Stimulated activated CD8-positive, alpha-beta memory T cell treated with anti-CD3 and anti-CD28 coated beads, Interleukin-15, amount 100 ng/mL, for 48 hours (primary cell): ENCODE results near the gene UBXN4.
"Not testable (repeated sequence)": the region's sequence is repeated elsewhere in the genome, so short reads cannot be mapped to it uniquely, and the experiment has no call there.

Experiments used
- DNase-seq, 2 donors: peaks; one replicate each; pipeline ENCODE4 v3.0.0-alpha.2; 2020; ENCODE audit warnings: low read depth in 2 of 2

Gene UBXN4

DNA sequence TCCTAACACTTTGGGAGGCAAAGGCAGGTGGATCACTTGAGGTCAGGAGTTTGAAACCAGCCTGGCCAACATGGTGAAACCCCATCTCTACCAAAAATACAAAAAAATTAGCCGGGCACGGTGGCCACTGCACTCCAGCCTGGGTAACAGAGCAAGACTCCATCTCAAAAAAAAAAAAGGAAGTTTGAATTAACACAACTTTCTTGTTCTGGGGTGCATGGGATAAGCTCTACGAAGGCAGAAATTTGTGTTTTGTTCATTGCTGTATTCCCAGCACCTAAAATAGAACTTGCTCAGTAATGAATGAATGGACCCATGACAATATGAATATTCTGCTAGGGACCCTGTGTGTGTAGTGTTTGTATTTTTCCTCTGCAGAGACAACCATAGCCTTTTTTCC is 66.2 kb downstream of the UBXN4 start:
- DNase-seq, result not testable (repeated sequence)

DNA sequence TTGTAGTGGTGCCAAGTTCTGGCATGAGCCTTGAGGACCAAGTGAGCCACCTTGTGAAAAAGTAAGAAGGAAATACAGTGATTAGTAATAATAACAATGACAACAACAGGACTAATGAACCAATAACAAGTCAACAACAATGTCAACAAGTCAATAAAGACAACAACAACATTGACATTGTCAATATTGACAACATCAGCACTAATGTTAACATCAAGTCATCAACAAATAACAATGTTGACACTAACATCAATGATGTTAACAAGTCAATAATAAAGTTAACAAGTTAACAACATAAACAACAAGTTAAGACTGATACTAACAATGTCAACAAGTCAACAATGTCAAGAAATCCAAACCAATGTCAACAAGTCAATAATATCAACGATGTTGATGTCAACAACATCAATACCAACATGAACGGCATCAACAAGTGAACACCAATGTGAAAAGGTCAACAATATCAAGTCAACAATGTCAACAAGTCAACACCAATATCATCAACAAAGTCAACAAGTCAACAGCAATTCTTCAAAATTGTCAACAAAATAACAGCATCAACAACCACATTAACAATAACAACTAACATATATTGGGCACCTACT is 71.4 kb downstream of the UBXN4 start:
- no peak for DNase-seq

DNA sequence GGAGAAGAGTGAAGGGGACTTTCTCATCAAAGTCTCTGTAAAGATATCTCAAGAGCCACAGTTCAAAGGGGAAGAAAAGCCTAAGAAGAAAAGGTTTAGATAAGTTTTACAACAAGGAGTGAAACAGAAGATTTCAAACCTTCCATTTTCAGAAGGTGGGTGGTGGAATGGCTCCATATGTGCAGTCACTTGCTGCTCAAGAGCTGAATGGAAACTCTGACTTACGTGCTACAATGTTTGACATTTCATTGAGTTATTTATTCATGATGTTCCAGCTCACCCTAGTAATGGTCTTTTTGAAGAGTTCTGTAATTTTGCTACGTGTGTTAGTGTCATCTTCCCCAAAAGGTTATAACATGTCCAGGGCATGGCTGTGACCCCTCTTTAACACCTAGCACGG is 73.6 kb downstream of the UBXN4 start:
- DNase-seq, result no peak

DNA sequence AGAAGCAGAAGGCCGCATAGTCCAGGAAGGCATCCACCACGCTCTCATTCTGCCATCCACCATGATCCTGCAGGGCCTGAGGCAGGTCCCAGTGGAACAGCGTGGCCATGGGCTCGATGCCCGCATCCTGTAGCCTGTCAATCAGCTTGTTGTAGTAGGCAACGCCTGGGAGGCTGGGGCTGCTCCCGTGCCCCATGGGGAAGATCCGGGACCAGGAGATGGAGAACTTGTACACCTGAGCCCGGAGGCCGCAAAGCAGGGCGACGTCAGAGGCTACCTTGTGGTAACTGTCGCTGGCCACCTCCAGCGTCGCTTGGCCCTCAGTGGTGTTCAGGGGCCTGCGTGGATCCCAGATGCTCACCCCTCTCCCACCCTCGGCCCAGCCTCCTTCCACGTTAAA is 75.8 kb downstream of the UBXN4 start:
- DNase-seq, result no peak

DNA sequence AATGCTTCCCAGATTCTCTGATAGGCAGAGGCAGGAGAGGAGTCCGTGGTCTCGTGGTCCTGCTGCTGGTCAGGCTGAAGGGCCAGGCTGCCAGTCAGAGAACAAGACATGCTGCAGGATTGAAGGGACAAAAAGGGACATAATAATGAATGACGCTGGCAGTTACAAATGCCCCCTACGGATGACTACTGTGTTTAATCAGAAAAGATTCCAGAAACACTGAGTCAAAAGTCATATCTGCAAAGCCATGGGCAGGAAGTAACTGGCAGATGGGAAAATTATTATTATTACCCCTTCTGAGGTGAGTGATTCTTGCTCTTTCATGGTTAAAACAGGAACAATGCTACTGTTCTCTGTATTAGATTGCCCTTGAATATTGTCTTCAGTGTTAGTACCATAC is 76.3 kb downstream of the UBXN4 start:
- no peak for DNase-seq

DNA sequence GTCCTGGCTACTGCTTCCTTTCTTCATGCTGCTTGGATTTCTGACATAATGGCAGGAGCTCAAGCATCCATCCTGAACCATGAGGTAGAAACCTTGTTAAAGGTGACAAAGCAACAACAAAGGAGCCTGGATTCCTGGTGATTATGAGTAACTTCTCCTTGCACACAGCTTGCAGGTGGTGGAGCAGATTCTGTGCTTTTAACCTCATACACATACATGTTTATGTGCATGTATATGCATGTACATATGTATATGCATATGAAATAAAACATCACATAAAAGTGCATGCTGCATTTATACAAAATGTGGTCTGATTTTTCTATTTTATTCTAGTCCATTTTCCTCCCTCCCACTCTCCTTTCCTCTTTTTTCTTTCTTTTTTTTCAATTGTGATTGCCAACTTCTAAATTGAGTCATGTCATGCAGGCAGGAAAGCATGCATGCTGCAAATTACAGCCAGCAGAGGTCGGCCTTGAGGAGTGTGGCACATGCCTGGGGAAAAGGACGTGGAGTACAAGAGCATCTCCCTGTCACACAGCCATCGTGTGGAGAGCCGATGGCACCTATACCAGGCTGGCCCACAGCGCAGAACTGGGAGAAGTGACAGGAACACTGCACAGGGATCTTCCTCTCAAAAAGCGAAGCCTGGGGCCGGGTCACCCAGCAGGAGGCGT is 77.4 kb downstream of the UBXN4 start:
- peak; percentile 38 to 50 for DNase-seq

DNA sequence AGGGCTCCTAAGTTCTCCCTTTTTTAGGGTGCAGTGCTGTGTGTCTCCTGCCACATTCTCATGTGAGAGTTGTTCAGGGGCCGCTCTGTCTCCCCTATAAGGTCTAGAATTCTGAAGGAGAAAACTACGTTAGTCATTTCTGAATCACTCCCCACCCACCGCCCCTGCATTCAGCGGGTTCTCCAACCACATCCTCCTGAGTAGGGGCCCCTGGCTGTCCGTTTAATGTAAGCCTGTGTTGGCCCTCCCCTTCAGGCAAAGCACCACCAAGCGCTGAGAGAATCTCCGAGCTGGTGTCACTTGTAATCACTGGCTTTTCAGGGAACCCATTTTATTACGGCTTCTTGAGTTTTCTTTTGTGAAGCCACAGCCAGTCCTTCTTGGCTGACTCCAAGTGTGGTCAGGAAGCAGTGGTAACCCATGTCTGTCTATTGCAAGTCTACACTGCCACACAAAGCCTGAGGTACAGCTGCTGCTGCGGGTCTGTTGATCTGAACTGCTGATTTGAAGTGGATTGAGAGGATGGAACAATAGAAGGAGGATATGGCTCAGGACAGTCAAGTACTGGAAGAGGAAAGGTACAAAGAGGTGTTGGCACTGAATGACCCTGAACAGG is 78.5 kb downstream of the UBXN4 start:
- DNase-seq, result peak; percentile 87 to 88

DNA sequence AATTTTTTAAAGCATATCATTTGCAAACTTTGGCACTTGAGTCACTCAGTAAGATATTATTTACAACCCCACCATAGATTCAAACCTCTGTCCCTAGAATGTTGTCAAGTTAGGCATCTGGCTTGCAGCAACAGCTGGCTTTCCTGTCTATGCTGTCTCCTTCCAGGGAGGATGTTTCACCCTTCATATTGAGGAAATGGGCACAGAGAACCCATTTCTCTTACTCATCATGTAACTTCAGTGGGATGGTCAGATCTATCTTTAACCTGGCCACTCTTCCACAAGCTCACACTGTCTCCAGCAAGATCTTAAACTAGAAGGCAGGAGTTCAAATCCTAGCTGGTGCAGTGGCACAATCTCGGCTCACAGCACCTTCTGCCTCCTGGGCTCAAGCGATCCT is 79.5 kb downstream of the UBXN4 start:
- DNase-seq, result no peak

DNA sequence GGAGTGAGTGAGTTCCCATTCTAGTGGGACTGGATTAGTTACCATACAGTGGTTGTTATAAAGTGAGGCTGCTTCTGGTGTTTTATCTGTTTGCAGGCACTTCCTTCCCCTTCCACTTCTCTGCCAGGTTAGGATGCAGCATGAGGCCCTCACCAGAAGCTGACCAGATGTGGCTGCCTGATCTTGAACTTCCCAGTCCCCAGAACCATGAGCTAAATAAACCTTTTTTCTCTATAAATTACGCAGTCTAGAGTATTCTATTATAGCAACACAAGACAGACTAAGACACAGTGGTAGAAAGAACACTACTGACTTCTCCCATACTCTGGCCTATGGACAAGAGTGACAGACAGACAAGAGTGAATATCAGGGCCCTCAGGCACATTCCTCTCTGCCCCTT is 81.2 kb downstream of the UBXN4 start:
- DNase-seq, result no peak

DNA sequence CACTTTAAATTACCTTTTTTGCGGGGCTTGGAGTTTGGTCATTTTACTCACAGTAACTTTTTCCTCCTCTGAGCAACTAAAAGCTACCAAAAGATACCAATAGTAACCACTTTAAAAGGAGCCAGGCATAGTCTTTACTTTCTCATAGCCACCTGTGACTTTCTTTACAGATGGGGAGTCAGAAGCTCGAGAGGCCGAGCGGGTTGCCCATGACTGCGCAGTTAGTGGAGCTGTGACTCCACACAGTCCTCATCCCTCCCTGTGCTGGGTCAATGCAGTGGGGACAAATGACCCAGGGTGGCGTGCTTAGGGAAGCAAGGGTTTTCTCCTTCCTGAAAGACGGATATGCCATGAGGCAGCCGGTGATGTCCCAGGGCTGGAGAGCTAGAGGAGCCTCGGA is 83.5 kb downstream of the UBXN4 start:
- no peak for DNase-seq

DNA sequence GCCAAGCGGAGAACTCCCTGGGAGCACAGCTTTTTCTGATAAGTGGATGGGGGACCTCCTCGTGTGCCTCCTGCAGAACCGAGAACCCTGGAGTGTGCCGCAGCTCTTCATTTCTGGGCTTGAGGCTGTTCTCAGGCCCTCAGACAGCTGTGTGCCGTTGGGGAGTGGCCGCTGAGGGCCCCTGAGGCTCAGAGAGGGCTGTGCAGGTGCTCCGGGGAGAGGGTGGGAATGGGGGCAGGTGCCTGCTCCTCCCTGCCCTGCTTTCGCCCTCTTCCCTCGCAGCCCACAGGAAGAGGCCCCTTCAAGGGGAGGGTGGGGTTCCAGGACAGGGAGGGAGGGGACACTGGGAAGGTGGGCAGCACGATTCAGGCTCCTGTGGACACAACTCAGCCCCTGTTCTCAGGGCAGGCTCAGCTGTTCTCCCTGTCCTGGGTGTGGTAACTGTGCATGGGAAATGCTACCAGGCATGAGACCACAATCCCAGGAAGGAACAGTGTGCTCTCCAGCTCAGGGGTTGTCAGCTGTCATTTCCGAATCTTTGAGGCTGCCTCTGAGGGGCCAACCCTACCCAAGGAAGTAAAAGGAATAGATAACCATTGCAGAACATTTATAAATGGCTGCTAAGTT is 84.0 kb downstream of the UBXN4 start:
- no peak for DNase-seq

DNA sequence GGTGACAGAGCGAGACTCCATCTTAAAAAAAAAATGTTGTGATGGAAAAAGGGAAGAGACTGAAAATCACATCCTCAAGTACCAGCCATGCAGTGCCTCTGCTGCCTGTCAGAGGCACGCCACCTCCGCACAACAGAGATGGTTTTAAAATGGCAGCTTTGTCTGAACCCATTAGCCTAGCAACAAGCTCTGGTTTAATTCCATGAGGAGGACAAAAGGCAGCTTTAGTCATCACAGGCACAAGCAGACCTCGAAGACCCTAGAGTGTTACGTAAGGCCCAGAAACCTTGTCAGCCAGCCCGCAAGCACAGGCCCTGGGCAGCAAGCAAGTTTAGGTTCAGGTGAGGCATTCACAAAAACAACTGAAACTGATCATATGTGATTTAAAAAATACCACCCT is 84.9 kb downstream of the UBXN4 start:
- DNase-seq, result no peak

DNA sequence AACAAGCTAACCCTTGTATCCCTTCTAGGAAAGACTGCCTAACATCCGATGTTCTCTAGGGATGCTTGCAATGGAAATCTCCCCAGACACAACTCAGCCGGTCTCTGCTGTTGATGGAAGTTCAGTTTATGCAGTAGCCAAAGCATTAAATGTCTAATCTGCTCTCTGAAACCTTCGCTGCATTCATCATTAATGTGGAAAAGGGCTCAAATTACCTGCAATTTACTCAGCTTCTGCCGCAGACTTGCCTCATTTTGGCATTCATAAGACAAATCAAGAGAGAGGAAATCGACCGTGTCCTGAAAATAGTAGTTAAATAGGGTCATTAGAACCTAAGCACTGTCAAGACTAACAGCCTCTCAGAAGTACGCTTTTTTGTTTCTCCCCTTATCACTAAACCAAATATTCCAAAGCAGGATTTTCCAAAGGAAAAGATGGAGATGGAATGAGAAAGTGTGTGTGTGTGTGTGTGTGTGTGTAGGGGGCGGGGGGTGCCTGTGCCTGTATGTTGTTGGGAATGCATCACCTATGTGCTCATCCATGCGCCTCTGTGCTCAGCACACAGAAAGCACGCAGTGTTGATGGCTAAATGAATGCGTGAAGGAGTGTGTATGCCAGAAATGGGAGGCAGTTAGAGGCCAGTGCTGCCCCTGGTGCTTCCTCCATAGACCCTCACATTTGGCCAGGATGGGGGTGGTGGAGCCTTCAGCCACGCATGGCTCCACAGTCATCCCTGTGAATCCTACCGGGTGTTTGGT is 87.9 kb downstream of the UBXN4 start:
- DNase-seq, result no peak

DNA sequence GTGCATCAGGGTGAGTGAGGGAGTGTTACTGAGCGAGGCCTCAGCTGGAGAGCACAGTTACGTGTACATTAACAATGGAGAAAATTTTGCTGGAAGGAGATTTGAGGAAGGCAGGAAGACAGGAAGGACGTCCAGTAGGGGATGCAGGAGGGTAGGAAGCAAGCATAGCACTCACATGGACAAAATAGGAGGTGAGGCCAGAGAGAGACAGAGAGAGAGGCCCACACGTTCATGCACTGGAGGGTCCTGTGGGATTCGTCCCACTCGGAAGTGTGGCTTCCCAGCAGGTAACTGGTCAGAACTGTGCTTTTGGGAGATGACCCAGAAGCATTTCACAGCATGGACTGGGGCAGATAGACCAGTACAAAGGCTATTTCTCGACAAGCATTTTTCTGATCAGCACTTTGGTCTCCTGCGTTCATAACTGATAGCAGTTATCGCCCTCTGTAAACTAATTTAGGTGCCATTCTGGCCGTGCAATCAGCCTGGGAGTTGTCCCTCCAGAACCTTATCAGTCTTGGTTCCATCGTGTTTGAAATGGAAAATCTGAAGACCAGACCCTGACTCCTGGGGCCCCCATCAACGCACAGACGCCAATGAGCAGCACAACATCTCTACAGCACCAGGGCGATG is 89.6 kb downstream of the UBXN4 start:
- DNase-seq, result no peak

DNA sequence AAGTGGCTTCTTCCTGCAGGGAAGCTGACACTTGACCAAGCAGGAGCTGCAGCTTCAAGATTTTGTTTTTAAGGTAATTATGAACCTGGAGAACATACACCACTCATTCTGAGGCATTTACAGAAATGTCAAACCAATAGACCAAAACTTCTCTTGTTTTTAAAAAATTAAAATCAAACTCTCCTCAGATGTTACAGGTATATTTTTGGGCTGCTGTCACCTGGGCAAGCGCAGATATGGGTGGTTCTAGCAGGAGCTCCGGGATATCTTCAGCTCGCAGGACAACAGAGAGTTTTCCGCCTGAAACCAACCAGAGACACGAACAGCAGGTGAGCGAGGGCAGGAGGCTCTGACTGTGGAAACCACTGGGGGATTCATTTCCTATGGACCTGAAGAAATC is 91.2 kb downstream of the UBXN4 start:
- no peak for DNase-seq
